ENCODE data around the gene DAB1. TPM values are rescaled to one million over a fixed set of nuclear protein-coding genes. Genes with fewer than 3 reads are reported as not detected.

DAB1 gene
- total and polyA plus RNA-seq, 10 of the 15 experiments (the other 5 are each of a cell fraction or from before 2014, with no cell fraction given): 0.02 to 0.10 (median 0.03) TPM; not detected in 5

- DNase-seq (ENCODE audit: low read depth, low spot score): no peak
- FAIRE-seq: no peak
- no TSS peak for BruUV-seq (replicated peaks)
- ATAC-seq: no peak
- no peaks in the 10 kb centered on the region for H3K4me1 ChIP-seq (ENCODE audit: control insufficient read depth, insufficient read depth, low read length)
- no peaks in the 10 kb centered on the region for H3K36me3 ChIP-seq (ENCODE audit: control insufficient read depth in 2 of 2, insufficient read depth in 2 of 2, low read length in 1 of 2)
- intact Hi-C loops (cut with micrococcal nuclease; ENCODE audit: unreplicated experiment) (no loop called here), in situ Hi-C loops (cut with MboI) (no loop called here)
- WGBS (ENCODE audit: insufficient coverage, insufficient replicate concordance, low lambda C conversion rate, missing lambda C conversion rate): 0% methylated on average over 2 of the region's 2 CpGs
- no peak overlapping the region for H3K4me3 ChIP-seq
- no peaks in the 10 kb centered on the region for H3K9me3 ChIP-seq (replicated peaks; ENCODE audit: control insufficient read depth, insufficient read depth, low read length)
- H3K9ac ChIP-seq (ENCODE audit: control insufficient read depth, insufficient read depth, low read length): no peak overlapping the region
- CTCF ChIA-PET: no interaction called here
- H3K27ac ChIP-seq (ENCODE audit: control insufficient read depth, insufficient read depth): no peak overlapping the region
- no peaks in the 10 kb centered on the region for H4K20me1 ChIP-seq (ENCODE audit: control insufficient read depth, insufficient read depth)
- TF ChIP-seq CTCF (IDR thresholded peaks at IDR 0.05 in 2 of 3, conservative IDR thresholded peaks at IDR 0.05 in 1 of 3; ENCODE audit: control insufficient read depth in 2 of 3, extremely low read depth in 1 of 3, insufficient read depth in 1 of 3, low read depth in 3 of 3, low read length in 3 of 3): no peak
- TF ChIP-seq SMARCA5 (IDR thresholded peaks at IDR 0.05): no peak
- TF ChIP-seq ZBTB11 (CRISPR knock-in tag; IDR thresholded peaks at IDR 0.05): no peak
- no peak for TF ChIP-seq CREM (IDR thresholded peaks at IDR 0.05; ENCODE audit: low read depth)
- TF ChIP-seq EP300 (IDR thresholded peaks at IDR 0.05; ENCODE audit: borderline replicate concordance in 1 of 2, control insufficient read depth in 1 of 2, low read depth in 2 of 2, low read length in 2 of 2): no peak
- TF ChIP-seq SMAD5 (IDR thresholded peaks at IDR 0.05; ENCODE audit: low read depth): no peak
- TF ChIP-seq ATF7 (IDR thresholded peaks at IDR 0.05; ENCODE audit: low read depth): no peak
- no peak for TF ChIP-seq NBN (IDR thresholded peaks at IDR 0.05)
- no peak for TF ChIP-seq HSF1 (IDR thresholded peaks at IDR 0.05; ENCODE audit: low read depth, low read length)
- no peak for TF ChIP-seq PAX8 (IDR thresholded peaks at IDR 0.05)
- TF ChIP-seq KAT2A (conservative IDR thresholded peaks at IDR 0.05; ENCODE audit: control insufficient read depth, low read depth, low read length): no peak
- no peak for TF ChIP-seq RBBP5 (conservative IDR thresholded peaks at IDR 0.05)
- RAD21 ChIA-PET (ENCODE audit: unreplicated experiment): no interaction called here
- SMC1A ChIA-PET (ENCODE audit: uncharacterized antibody, unreplicated experiment): no interaction called here
- H3K4me2 ChIP-seq (ENCODE audit: control insufficient read depth, insufficient read depth): no peak overlapping the region
- POLR2A ChIA-PET: no interaction called here
- no peaks in the 10 kb centered on the region for H3K79me2 ChIP-seq (ENCODE audit: control insufficient read depth, insufficient read depth, low read length)
- H3K27me3 ChIP-seq (replicated peaks in 1 of 2; ENCODE audit: control insufficient read depth in 2 of 2, insufficient read depth in 2 of 2, low read length in 1 of 2): no peaks in the 10 kb centered on the region
- no peak overlapping the region for H2AFZ ChIP-seq (ENCODE audit: control insufficient read depth, low read depth, low read length)
Observed at GRCh38 chr1:57111175-57111574, 312.7 kb downstream of the DAB1 start.
